Suprapubic skin (tissue), 4 donors: ENCODE data around the gene DIP2C. TPM values are rescaled to one million over a fixed set of nuclear protein-coding genes. Genes with fewer than 3 reads are reported as not detected.

Experiments used
- DNase-seq, 2 donors: peaks; one replicate each; pipeline ENCODE4 v3.0.0-alpha.2; 2019; ENCODE audit warnings: low spot score in 2 of 2
- H3K27ac ChIP-seq: fragments of 200-600 bp; sonication (generic); one replicate; pipeline ENCODE4 v1.5.1; 2019
- H3K27me3 ChIP-seq: fragments of 200-600 bp; sonication (generic); one replicate; pipeline ENCODE4 v1.5.1; 2019
- H3K36me3 ChIP-seq: fragments of 200-600 bp; sonication (generic); one replicate; pipeline ENCODE4 v1.5.1; 2019
- H3K4me1 ChIP-seq: fragments of 200-600 bp; sonication (generic); one replicate; pipeline ENCODE4 v1.5.1; 2019
- H3K4me3 ChIP-seq: fragments of 200-600 bp; sonication (generic); one replicate; pipeline ENCODE4 v1.5.1; 2019; ENCODE audit warnings: mild to moderate bottlenecking
- H3K9me3 ChIP-seq: fragments of 200-600 bp; sonication (generic); one replicate; pipeline ENCODE4 v1.5.1; 2019
- EP300 ChIP-seq: sonication (generic); formaldehyde crosslinking; IDR thresholded peaks from one replicate; pipeline ENCODE4 v1.6.1; 2017; ENCODE audit warnings: antibody characterized with exemption
- POLR2A ChIP-seq, 2 donors: fragments of 450-650 bp; IDR thresholded peaks; one replicate each; pipeline ENCODE4 v1.6.1; 2017; ENCODE audit warnings: antibody characterized with exemption in 2 of 2, mild to moderate bottlenecking in 2 of 2, moderate library complexity in 2 of 2
- POLR2AphosphoS5 ChIP-seq, 3 donors: sonication (generic); formaldehyde crosslinking; IDR thresholded peaks; one replicate each; pipeline ENCODE4 v1.6.1; 2017; ENCODE audit warnings: antibody characterized with exemption in 3 of 3
- WGBS: methylation state at CpG from one replicate; pipeline ENCODE4 v1.1.5; 2018; 5-methylcytosine and 5-hydroxymethylcytosine counted together
- total RNA-seq, 4 donors: library from RNA; depleted of rRNA; stranded (reverse); fragments of >200 nt; gene quantifications; one replicate each; pipeline ENCODE4 v1.1.0, GENCODE V29; 2016
- TF ChIP-seq, protein P1 (sequence below), 2 donors: fragments of 200-600 bp in 1 of 2; fragments of 450-650 bp in 1 of 2; sonication (generic) in 1 of 2; IDR thresholded peaks; one replicate each; pipeline ENCODE4 v1.5.1; 2016 to 2019; ENCODE audit warnings: antibody characterized with exemption in 2 of 2, mild to moderate bottlenecking in 1 of 2, moderate library complexity in 1 of 2

Gene DIP2C
- total RNA-seq, 4 donors from 2014 or later = 6.7 to 23.3 (median 14.7) TPM

DNA sequence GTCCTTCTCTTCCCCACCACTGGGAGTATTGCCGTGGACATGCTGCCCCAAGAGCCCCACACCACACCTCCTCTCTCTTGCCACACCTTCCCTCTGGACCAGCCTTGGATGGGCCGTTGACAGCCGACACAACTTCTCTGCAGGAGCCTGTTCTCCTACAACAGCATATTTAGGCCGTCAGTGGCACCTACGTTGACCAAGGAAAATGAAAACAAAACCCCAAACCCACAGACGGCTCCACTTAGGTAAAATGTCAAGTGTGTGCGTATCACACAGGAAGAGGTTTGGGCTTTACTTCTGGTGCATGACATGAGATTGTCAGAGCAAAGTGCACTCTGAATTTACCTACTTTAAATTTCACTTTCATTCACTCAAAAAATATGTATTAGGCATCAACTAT lies 307.7 kb downstream of the DIP2C start:
- 85% methylated on average over 7 of the region's 7 CpGs for WGBS
- Histone ChIP-seq H3K4me1 (no peaks in the 10 kb centered on the region), H3K27ac (no peak overlapping the region), H3K4me3 (no peak overlapping the region), H3K9me3 (no peaks in the 10 kb centered on the region), H3K36me3 (peaks cover 66% of the 10 kb centered on the region), H3K27me3 (no peaks in the 10 kb centered on the region)
- TF ChIP-seq, protein P1, sequence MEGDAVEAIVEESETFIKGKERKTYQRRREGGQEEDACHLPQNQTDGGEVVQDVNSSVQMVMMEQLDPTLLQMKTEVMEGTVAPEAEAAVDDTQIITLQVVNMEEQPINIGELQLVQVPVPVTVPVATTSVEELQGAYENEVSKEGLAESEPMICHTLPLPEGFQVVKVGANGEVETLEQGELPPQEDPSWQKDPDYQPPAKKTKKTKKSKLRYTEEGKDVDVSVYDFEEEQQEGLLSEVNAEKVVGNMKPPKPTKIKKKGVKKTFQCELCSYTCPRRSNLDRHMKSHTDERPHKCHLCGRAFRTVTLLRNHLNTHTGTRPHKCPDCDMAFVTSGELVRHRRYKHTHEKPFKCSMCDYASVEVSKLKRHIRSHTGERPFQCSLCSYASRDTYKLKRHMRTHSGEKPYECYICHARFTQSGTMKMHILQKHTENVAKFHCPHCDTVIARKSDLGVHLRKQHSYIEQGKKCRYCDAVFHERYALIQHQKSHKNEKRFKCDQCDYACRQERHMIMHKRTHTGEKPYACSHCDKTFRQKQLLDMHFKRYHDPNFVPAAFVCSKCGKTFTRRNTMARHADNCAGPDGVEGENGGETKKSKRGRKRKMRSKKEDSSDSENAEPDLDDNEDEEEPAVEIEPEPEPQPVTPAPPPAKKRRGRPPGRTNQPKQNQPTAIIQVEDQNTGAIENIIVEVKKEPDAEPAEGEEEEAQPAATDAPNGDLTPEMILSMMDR (IDR thresholded peaks at IDR 0.05) = no peak
- no peak for TF ChIP-seq POLR2AphosphoS5 (IDR thresholded peaks at IDR 0.05)
- no peak for TF ChIP-seq POLR2A (IDR thresholded peaks at IDR 0.05)
- TF ChIP-seq EP300 = no peak
- DNase-seq = no peak

DNA sequence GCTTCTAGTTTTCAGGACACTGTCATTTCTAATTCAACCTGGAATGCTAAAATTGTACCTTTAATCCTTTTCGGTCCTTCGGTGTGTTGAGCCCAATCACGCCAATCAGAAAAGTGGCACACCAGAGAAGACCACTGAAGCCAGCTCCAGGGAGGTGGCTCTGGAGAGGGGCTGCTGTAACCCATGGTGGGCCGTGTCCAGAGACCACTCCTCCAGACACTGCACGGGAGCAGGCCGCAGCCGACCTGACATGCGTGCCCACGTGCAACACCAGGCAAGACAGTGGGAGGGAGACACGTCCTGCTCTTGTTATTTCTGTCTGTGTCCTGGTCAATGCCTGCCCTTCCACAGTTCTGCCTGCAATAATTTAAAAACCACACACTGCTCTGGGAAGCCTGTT lies 308.1 kb downstream of the DIP2C start:
- DNase-seq = peak in 1 of 2 donors; percentile 63
- Histone ChIP-seq H3K4me1 (no peaks in the 10 kb centered on the region), H3K9me3 (no peaks in the 10 kb centered on the region), H3K36me3 (peaks cover 63% of the 10 kb centered on the region), H3K27me3 (no peaks in the 10 kb centered on the region), H3K4me3 (no peak overlapping the region), H3K27ac (no peak overlapping the region)
- TF ChIP-seq POLR2A (IDR thresholded peaks at IDR 0.05) (no peak), EP300 (no peak), POLR2AphosphoS5 (IDR thresholded peaks at IDR 0.05) (no peak)
- TF ChIP-seq, protein P1 (IDR thresholded peaks at IDR 0.05) = no peak
- 94% methylated on average over 4 of the region's 10 CpGs for WGBS

DNA sequence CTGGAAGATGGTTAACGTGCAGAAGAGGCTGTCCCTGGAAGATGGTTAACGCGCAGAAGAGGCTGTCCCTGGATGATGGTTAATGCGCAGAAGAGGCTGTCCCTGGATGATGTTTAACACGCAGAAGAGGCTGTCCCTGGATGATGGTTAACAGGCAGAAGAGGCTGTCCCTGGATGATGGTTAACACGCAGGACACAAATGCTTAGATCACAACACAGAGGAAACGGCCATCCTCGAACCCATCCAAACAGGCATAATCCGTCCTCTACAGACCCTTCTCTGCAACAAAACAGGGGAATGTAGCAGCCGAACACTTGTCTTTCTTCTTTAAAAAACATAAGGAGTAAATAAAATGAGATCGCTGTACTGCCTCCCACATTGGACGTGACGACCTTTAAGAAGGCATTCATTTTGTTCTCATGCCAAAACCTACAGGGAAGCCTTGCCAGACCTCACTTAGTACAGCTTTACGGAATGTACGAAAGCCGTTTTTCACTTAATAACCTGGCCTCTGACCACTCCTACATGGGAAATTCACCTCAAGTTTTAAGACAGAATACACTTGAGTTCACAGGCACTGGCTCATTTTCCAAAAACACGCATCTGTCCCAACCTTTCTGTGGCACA lies 309.0 kb downstream of the DIP2C start:
- no peak overlapping the region for H3K27ac ChIP-seq
- H3K36me3 ChIP-seq = peaks cover 65% of the 10 kb centered on the region
- DNase-seq = no peak
- H3K4me1 ChIP-seq = no peaks in the 10 kb centered on the region
- no peaks in the 10 kb centered on the region for H3K9me3 ChIP-seq
- H3K4me3 ChIP-seq = no peak overlapping the region
- no peaks in the 10 kb centered on the region for H3K27me3 ChIP-seq
- 84% methylated on average over 17 of the region's 17 CpGs for WGBS
- TF ChIP-seq POLR2AphosphoS5 (IDR thresholded peaks at IDR 0.05) (no peak), EP300 (no peak), POLR2A (IDR thresholded peaks at IDR 0.05) (no peak)
- TF ChIP-seq, protein P1 (IDR thresholded peaks at IDR 0.05) = no peak

DNA sequence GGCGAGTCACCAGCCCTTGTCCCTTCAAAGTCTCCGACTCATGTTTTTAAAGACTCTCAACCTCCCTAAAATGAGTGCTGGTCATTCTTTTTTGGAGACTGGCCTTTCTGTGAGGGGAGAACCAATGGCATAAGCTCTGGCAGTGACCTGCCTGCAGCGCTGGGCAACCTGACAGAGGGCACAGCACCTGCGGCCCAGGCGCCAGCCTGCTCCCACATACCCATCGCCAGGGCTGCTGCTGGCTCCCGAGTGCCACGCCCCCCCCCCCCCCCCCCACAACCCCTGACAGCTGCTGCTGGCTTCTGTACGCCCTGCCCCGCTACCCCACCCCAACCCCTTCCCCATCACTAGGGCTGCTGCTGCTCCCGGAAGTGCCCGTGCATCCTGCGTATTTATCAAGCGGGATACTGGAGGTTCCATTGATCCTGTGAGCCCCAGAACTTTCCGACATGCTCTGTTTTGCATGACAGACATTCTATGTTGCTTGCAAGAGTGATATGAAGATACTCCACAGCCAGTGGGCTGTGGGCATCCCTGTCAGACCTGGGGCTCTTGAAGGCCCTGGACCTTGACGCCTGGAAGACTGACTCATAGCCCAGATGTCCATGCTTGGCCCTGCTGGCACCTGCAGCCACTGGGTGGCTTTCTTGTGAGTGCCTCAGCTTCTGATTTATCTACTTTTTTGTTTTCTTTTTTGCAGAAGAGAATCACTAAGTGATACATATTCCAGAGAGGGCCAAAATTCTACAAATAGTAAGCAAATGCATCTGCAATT lies 310.4 kb downstream of the DIP2C start:
- 91% methylated on average over 11 of the region's 16 CpGs for WGBS
- DNase-seq = peak in 1 of 2 donors; percentile 56
- H3K4me1 ChIP-seq = no peaks in the 10 kb centered on the region
- H3K27ac ChIP-seq = no peak overlapping the region
- H3K27me3 ChIP-seq = no peaks in the 10 kb centered on the region
- TF ChIP-seq POLR2A (IDR thresholded peaks at IDR 0.05) (no peak), EP300 (no peak), POLR2AphosphoS5 (IDR thresholded peaks at IDR 0.05) (no peak)
- TF ChIP-seq, protein P1 (IDR thresholded peaks at IDR 0.05) = no peak
- peaks cover 54% of the 10 kb centered on the region for H3K36me3 ChIP-seq
- no peaks in the 10 kb centered on the region for H3K9me3 ChIP-seq
- H3K4me3 ChIP-seq = no peak overlapping the region

DNA sequence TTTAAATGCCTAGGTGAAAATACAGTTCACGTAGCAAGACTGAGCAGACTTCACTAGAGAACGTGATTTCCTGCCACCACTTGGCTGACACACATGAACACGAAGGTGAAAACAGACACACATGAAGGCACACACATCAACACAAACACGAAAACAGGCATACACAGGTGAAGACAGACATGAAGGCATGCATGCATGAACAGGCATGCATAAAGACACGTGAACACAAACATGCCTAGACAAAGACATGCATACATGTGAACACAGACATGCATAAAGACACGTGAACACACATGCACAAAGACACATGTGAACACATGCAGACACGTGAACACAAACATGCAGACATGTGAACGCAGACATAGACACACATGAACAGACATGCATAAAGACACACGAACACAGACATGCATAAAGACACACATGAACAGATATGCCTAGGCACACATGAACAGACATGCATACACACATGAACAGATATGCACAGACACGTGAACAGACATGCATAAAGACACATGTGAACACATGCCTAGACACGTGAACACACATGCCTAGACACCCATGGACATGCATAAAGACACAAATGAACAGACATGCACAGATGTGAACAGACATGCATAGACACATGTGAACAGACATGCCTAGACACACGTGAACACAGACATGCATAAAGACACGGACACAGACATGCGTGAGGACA lies 311.1 kb downstream of the DIP2C start:
- peak in 1 of 2 donors; percentile 5 for DNase-seq

More for the DNA sequence above, 311.1 kb downstream of the DIP2C start:
- H3K27ac ChIP-seq = no peak overlapping the region
- no peak for TF ChIP-seq POLR2AphosphoS5 (IDR thresholded peaks at IDR 0.05)
- TF ChIP-seq, protein P1 (IDR thresholded peaks at IDR 0.05) = no peak
- TF ChIP-seq EP300 = no peak
- TF ChIP-seq POLR2A (IDR thresholded peaks at IDR 0.05) = no peak
- H3K9me3 ChIP-seq = no peaks in the 10 kb centered on the region
- H3K27me3 ChIP-seq = no peaks in the 10 kb centered on the region
- no peak overlapping the region for H3K4me3 ChIP-seq
- H3K36me3 ChIP-seq = peaks cover 48% of the 10 kb centered on the region
- H3K4me1 ChIP-seq = peaks cover 5% of the 10 kb centered on the region
- 92% methylated on average over 13 of the region's 14 CpGs for WGBS
